HCT116 (cell line): ENCODE measurements around the gene IRX3. TPM values are rescaled to one million over a fixed set of nuclear protein-coding genes. Genes with fewer than 3 reads are reported as not detected.

Experiments
- ATAC-seq: fragments of 200-7000 bp; cut with Tn5 transposase; 2 replicates; pipeline ENCODE4 v1.9.1; 2020; ENCODE audit warnings: mild to moderate bottlenecking, moderate library complexity
- BruUV-seq: library from RNA; stranded (reverse); fragments of 400-500 nt; replicated peaks from 2 replicates; lab custom pipeline; 2021; lab: Mats Ljungman, UMichigan
- CTCF ChIA-PET: fragments of 300-600 bp; sonication (Branson Sonifier 250); formaldehyde crosslinking; loops from one replicate; lab custom pipeline; 2021; ENCODE audit warnings: antibody characterized with exemption; lab: Charles Lee
- POLR2A ChIA-PET: fragments of 300-600, 350-600 bp; sonication (Branson Sonifier 250); formaldehyde crosslinking; loops from one replicate; lab custom pipeline; 2021; ENCODE audit warnings: antibody characterized with exemption; lab: Charles Lee
- RAD21 ChIA-PET, 2 experiments: fragments of 300-600 bp; sonication (Branson Sonifier 250); formaldehyde crosslinking; loops; one replicate each; lab custom pipeline; 2023; ENCODE audit warnings: low total read pairs in 2 of 2; ENCODE audit not compliant: uncharacterized antibody in 2 of 2, unreplicated experiment in 2 of 2, low non-redundant PET in 1 of 2; lab: Charles Lee
- DNase-seq: peaks from one replicate; pipeline ENCODE4 v3.0.0-alpha.2; 2010; ENCODE audit warnings: low read depth, low spot score
- H2AFZ ChIP-seq: fragments of 200-600 bp; shearing (Covaris generic), sonication (generic); 2 replicates; pipeline ENCODE4 v1.6.1; 2017; ENCODE audit warnings: low read depth, mixed run types, mixed read lengths, antibody characterized with exemption, low read length; ENCODE audit not compliant: poor library complexity, severe bottlenecking
- H3K27ac ChIP-seq: 2 replicates; pipeline ENCODE4 v1.5.1; 2012; ENCODE audit warnings: low read depth, low read length
- H3K27me3 ChIP-seq: fragments of 200-600 bp; sonication (generic); 2 replicates; pipeline ENCODE4 v1.6.1; 2016; ENCODE audit warnings: mixed run types, low read length, mixed read lengths; ENCODE audit not compliant: insufficient read depth
- H3K36me3 ChIP-seq, 2 experiments: fragments of 200-500 bp in 1 of 2; fragments of 200-600 bp in 1 of 2; sonication (Bioruptor generic) in 1 of 2; sonication (generic) in 1 of 2; 2 replicates each; pipeline versions ENCODE4 v1.5.1 to v1.6.1; 2014 to 2016; ENCODE audit warnings: low read length in 2 of 2, inconsistent platforms in 1 of 2, mixed read lengths in 1 of 2, mixed run types in 1 of 2; ENCODE audit not compliant: insufficient read depth in 2 of 2, control insufficient read depth in 1 of 2
- H3K4me1 ChIP-seq, 2 experiments: fragments of 200-600 bp in 1 of 2; sonication (generic) in 1 of 2; 2 replicates each; pipeline versions ENCODE4 v1.5.1 to v1.6.1; 2012 to 2017; ENCODE audit warnings: low read length in 2 of 2, inconsistent platforms in 1 of 2, mild to moderate bottlenecking in 1 of 2, mixed read lengths in 1 of 2, mixed run types in 1 of 2, moderate library complexity in 1 of 2; ENCODE audit not compliant: insufficient read depth in 2 of 2, control insufficient read depth in 1 of 2
- H3K4me2 ChIP-seq: fragments of 200-600 bp; sonication (generic); 2 replicates; pipeline ENCODE4 v1.6.1; 2017; ENCODE audit warnings: mixed run types, low read length, mixed read lengths
- H3K4me3 ChIP-seq, 2 experiments: fragments of 200-600 bp in 1 of 2; sonication (generic) in 1 of 2; replicated peaks in 1 of 2; 2 replicates each; pipeline ENCODE4 v1.5.1; 2011 to 2016; ENCODE audit warnings: low read length in 2 of 2, control low read depth in 1 of 2, low read depth in 1 of 2, mild to moderate bottlenecking in 1 of 2, mixed read lengths in 1 of 2, mixed run types in 1 of 2
- H3K79me2 ChIP-seq: fragments of 200-600 bp; sonication (generic); 2 replicates; pipeline ENCODE4 v1.6.1; 2017; ENCODE audit warnings: mild to moderate bottlenecking, mixed run types, low read length, moderate library complexity, mixed read lengths; ENCODE audit not compliant: insufficient read depth
- H3K9ac ChIP-seq: fragments of 200-600 bp; sonication (generic); 2 replicates; pipeline ENCODE4 v1.6.1; 2016; ENCODE audit warnings: low read length, mixed read lengths
- H3K9me2 ChIP-seq: fragments of 200-600 bp; sonication (generic), shearing (Covaris generic); 2 replicates; pipeline ENCODE4 v1.6.1; 2017; ENCODE audit warnings: mixed run types, mild to moderate bottlenecking, moderate library complexity; ENCODE audit not compliant: insufficient read depth
- H3K9me3 ChIP-seq, 2 experiments: fragments of 200-500 bp in 1 of 2; fragments of 200-600 bp in 1 of 2; sonication (Bioruptor generic) in 1 of 2; sonication (generic) in 1 of 2; 2 replicates each; pipeline ENCODE4 v1.6.1; 2014 to 2017; ENCODE audit warnings: low read length in 2 of 2, mixed read lengths in 2 of 2, inconsistent platforms in 1 of 2, low read depth in 1 of 2, mild to moderate bottlenecking in 1 of 2, mixed run types in 1 of 2, moderate library complexity in 1 of 2; ENCODE audit not compliant: control insufficient read depth in 1 of 2, insufficient read depth in 1 of 2
- H4K20me1 ChIP-seq: fragments of 200-600 bp; sonication (generic), shearing (Covaris generic); 2 replicates; pipeline ENCODE4 v1.6.1; 2017; ENCODE audit warnings: mixed run types, mild to moderate bottlenecking, moderate library complexity; ENCODE audit not compliant: insufficient read depth
- CBX3 ChIP-seq: IDR thresholded peaks from 2 replicates; pipeline ENCODE4 v1.6.1; 2012; ENCODE audit warnings: low read depth
- EGR1 ChIP-seq: IDR thresholded peaks from 2 replicates; pipeline ENCODE4 v1.6.1; 2012; ENCODE audit warnings: low read depth
- EZH2 ChIP-seq: fragments of 200-600 bp; sonication (generic); IDR thresholded peaks from 2 replicates; pipeline ENCODE4 v1.6.1; 2017; ENCODE audit warnings: antibody characterized with exemption, mixed run types
- JUND ChIP-seq: IDR thresholded peaks from 2 replicates; pipeline ENCODE4 v1.6.1; 2012
- RAD21 ChIP-seq: IDR thresholded peaks from 2 replicates; pipeline ENCODE4 v1.6.1; 2012; ENCODE audit warnings: low read depth, mild to moderate bottlenecking
- SIN3A ChIP-seq: IDR thresholded peaks from 2 replicates; pipeline ENCODE4 v1.6.1; 2012; ENCODE audit warnings: low read depth
- intact Hi-C: fragments of 100-400 bp; cut with micrococcal nuclease; formaldehyde crosslinking; loops from 2 replicates; pipeline ENCODE4 v1.10.0; 2022
- total RNA-seq: library from RNA; stranded (reverse); gene quantifications from one replicate; pipeline ENCODE4 v1.2.1, GENCODE V29; 2021; ENCODE audit not compliant: unreplicated experiment
- TF ChIP-seq, protein P1 (sequence below): IDR thresholded peaks from 2 replicates; pipeline ENCODE4 v1.6.1; 2012; ENCODE audit warnings: low read depth
- TF ChIP-seq, protein P2 (sequence below): IDR thresholded peaks from 2 replicates; pipeline ENCODE4 v1.6.1; 2012

IRX3 gene
- total RNA-seq, 1 experiment from 2014 or later = 2.0 TPM

- Histone ChIP-seq H3K9ac (no peak overlapping the region), H3K36me3 (no peaks in the 10 kb centered on the region), H3K4me2 (no peak overlapping the region), H3K9me2 (no peaks in the 10 kb centered on the region), H3K27ac (no peak overlapping the region), H3K4me3 (no peak overlapping the region), H3K79me2 (no peaks in the 10 kb centered on the region), H3K4me1 (peaks cover 7 to 13% of the 10 kb centered on the region in 2 experiments; a peak in 3 of 4 replicates), H3K9me3 (no peaks in the 10 kb centered on the region), H2AFZ (no peak overlapping the region), H4K20me1 (no peaks in the 10 kb centered on the region), H3K27me3 (no peaks in the 10 kb centered on the region)
- RAD21 ChIA-PET = no interaction called here
- CTCF ChIA-PET = no interaction called here
- BruUV-seq = no TSS peak
- intact Hi-C loops = loop anchor here (10.0 kb wide), 4 partner anchors 335 to 665 kb away; no protein-coding TSS in a partner anchor
- POLR2A ChIA-PET = no interaction called here
- DNase-seq (no peak), ATAC-seq (no peak)
- no peak for TF ChIP-seq EZH2
- TF ChIP-seq, protein P1, sequence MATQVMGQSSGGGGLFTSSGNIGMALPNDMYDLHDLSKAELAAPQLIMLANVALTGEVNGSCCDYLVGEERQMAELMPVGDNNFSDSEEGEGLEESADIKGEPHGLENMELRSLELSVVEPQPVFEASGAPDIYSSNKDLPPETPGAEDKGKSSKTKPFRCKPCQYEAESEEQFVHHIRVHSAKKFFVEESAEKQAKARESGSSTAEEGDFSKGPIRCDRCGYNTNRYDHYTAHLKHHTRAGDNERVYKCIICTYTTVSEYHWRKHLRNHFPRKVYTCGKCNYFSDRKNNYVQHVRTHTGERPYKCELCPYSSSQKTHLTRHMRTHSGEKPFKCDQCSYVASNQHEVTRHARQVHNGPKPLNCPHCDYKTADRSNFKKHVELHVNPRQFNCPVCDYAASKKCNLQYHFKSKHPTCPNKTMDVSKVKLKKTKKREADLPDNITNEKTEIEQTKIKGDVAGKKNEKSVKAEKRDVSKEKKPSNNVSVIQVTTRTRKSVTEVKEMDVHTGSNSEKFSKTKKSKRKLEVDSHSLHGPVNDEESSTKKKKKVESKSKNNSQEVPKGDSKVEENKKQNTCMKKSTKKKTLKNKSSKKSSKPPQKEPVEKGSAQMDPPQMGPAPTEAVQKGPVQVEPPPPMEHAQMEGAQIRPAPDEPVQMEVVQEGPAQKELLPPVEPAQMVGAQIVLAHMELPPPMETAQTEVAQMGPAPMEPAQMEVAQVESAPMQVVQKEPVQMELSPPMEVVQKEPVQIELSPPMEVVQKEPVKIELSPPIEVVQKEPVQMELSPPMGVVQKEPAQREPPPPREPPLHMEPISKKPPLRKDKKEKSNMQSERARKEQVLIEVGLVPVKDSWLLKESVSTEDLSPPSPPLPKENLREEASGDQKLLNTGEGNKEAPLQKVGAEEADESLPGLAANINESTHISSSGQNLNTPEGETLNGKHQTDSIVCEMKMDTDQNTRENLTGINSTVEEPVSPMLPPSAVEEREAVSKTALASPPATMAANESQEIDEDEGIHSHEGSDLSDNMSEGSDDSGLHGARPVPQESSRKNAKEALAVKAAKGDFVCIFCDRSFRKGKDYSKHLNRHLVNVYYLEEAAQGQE = no peak
- no peak for TF ChIP-seq JUND
- TF ChIP-seq, protein P2, sequence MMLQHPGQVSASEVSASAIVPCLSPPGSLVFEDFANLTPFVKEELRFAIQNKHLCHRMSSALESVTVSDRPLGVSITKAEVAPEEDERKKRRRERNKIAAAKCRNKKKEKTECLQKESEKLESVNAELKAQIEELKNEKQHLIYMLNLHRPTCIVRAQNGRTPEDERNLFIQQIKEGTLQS = no peak
- TF ChIP-seq SIN3A = no peak
- no peak for TF ChIP-seq RAD21
- TF ChIP-seq EGR1 = no peak
- TF ChIP-seq CBX3 = no peak
Observed at GRCh38 chr16:54289945-54290832, 3.6 kb upstream of the IRX3 start.
